Fibroblast of skin of scalp (primary cell): Measurements from ENCODE around the gene LAMA3.

Experiments used
- DNase-seq: peaks from one replicate; pipeline ENCODE4 v3.0.0-alpha.2; 2013

Gene LAMA3

DNA sequence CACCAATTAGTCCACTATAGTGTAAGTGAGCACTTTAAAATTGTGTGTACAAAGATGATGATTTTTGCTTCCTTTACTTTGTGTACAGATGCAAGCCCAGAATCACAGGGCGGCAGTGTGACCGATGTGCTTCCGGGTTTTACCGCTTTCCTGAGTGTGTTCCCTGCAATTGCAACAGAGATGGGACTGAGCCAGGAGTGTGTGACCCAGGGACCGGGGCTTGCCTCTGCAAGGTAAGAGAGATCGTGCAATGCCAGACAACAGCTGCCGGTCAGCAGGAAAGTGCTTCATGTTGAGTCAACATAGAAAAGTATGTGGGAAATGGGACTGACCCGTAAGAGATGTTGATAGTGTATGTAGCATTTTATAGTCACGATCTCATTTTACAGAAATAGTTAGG lies 168.5 kb downstream of the LAMA3 start:
- no peak for DNase-seq

DNA sequence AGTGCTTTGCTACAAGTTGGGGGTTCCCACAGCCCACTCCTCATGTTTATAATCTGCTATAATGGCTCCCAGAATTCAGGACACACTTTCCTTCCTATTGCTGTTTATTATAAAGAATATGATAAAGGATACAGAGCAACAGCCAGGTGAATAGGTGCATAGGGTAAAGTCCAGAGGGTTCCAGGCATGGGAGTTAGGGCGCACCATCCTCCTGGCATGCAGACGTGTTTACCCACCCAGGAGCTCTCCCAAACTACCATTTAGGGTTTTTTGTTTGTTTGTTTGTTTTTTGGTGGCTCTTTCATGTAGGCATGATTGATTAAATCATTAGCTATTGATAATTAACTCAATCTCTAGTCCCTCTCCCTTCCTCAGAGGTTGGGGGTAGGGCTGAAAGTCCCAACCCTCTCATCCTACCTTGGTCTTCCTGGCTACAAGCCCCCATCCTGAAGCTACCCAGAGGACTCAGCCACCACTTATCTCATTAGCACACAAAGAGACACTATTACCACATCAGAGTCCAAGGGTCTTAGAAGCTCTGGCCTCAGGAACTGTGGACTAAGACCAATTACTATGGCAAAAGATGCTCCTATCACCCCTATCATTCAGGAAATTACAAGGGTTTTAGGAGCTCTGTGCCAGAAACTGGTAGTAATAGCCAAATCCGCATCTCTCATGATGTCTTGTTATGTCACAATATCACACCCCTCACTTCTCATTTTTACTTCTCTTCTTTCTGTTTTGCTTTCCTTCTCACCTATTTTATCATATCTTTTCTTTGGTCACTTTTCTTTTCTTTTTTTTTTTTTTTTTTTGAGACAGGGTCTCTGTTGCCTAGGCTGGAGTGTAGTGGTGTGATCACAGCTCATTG lies 170.4 kb downstream of the LAMA3 start:
- no peak for DNase-seq

DNA sequence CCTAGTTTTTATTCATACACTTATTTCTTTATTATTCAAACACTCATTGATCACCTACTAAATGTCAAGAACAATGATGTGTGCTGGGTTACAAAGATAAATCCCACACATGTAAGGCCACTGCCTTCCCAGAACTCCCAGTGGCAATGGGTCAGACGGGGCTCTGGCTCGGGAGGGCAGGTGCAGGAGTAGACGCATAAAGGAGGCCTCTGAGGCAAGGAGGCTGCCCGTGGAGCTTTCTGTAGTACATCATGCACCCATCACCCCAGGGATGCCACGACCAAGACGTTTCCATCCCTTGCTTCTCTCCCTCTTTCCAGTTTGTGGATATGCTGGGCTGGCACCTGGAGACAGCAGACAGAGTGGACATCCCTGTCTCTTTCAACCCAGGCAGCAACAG lies 172.1 kb downstream of the LAMA3 start:
- DNase-seq = no peak

DNA sequence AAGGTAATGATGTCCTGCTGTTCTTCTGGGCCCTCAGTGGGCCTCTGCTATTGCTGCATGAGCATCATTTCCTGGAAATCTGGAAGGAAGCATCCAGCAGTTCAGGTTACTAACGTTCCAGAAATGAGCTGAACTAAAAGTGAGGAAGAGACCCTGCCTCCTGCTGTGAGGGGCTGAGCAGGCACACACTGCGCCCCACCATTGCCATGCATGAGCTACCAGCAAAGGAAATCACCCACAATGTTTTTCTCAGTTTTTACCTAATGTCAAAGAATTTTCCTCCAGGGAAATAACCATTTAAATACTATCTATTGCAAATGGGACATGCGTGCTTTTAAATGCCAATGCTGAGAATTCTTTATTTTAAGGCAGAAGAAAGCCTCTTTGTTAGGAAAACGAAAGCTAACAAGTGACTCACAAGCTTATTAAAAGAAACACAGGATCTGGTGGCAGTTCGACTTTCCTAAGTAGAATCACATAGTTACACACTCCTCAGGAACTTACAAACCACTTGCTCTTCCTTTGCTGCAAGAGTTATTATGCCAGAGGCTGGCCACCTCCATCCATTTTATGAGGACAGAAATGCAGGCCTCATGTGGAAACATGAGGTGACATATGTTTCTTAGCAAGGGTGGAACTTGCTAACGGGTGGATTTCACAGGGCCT lies 172.7 kb downstream of the LAMA3 start:
- peak; percentile 79 for DNase-seq

DNA sequence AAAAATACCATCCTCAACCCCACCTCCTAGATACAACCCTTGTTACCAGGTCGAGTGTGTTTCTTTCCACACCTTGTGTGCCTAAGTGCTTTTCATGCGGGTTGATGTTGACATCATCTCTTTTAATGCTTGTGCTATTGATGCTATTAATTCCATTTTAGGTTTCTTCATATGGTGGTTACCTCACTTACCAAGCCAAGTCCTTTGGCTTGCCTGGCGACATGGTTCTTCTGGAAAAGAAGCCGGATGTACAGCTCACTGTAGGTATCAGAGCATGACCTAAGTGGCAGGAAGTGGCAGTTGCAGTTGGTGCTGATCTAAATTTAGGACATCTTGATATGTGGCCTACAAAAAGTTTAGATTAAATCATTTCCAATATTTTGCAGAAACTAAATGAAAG lies 175.4 kb downstream of the LAMA3 start:
- no peak for DNase-seq

DNA sequence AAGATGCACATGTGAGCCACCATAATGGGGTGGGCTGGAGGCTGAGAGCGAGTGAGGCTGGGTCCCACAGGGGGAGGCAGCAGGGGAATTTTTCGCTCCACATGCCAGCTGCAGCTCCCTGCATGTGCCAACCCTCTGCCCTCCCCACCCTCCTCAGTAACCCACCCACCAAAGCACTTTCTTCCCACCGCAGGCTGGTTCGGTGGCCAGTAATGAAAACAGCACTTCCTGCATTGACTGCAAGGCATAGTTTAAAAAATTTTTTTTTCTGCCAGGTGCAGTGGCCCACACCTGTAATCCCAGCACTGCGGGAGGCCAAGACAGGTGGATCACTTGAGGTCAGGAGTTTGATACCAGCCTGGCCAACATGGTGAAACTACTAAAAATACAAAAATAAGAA lies 177.8 kb downstream of the LAMA3 start:
- no peak for DNase-seq

DNA sequence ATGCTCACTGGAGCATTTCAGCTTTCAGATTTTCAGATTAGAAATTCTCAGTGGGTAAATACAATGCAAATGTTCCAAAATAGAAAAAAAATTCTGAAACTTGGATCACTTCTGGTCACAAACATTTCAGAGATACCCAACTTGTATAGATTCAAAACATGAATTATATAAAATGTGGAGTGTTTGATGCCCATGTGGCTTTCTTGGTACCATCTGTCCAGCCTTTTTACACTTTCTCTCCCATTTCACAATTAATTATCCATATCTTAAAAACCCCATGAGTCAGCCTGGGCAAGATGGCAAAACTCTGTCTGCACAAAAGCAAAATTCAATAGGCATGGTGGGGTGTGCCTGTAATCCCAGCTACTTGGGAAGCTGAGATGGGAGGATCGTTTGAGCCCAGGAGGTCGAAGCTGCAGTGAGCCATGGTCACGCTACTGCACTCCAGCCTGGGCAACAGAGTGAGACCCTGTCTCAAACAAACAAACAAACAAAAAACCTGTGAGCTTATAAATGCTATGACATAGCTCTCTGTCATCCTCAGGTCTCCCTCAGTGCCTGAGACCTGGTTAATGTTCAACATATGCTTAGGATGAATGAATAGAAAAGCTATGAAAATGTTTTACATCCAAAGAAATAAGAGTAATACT lies 179.0 kb downstream of the LAMA3 start:
- DNase-seq = no peak

DNA sequence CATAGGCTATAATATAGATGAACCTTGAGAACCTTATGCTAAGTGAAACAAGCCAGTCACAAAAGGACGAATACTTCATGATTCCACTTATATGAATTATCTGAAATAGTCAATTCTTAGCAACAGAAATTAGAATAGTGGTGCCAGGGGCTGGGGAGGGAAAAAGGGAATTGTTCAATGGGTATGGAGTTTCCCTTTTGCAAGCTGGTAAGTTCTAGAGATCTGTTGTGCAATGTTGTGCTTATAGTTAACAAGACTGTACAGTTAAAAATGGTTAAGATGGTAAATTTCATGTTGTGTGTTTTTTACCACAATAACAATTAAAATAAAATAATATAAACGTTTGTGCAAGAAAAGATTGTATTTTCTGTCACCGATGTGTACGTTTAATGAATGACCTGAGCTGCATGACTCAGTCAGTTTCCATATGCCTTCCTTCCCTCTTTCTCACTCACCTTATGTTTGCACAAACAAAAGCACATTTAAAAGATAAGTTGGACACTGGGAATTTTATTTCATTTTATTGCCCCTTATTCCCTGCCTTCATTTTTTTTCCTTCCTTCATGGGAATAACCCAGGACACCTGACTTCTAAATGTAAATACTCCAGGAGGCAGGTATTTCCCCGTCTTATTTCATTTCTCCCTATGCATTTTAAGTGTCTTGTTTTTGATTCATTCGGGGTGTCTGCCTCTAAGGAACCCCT lies 181.6 kb downstream of the LAMA3 start:
- no peak for DNase-seq

DNA sequence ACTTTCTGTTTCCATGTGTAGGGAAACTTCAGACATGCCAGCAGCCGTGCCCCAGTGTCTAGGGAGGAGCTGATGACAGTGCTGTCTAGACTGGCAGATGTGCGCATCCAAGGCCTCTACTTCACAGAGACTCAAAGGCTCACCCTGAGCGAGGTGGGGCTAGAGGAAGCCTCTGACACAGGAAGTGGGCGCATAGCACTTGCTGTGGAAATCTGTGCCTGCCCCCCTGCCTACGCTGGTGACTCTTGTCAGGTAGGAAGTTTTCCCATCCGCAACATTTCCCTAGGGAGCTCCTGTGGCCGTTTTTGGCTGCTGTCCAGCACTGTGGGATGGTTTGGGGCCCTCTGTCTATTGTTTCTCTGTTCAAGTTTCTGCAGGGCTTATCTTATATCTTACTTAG lies 182.2 kb downstream of the LAMA3 start:
- peak; percentile 18 for DNase-seq

DNA sequence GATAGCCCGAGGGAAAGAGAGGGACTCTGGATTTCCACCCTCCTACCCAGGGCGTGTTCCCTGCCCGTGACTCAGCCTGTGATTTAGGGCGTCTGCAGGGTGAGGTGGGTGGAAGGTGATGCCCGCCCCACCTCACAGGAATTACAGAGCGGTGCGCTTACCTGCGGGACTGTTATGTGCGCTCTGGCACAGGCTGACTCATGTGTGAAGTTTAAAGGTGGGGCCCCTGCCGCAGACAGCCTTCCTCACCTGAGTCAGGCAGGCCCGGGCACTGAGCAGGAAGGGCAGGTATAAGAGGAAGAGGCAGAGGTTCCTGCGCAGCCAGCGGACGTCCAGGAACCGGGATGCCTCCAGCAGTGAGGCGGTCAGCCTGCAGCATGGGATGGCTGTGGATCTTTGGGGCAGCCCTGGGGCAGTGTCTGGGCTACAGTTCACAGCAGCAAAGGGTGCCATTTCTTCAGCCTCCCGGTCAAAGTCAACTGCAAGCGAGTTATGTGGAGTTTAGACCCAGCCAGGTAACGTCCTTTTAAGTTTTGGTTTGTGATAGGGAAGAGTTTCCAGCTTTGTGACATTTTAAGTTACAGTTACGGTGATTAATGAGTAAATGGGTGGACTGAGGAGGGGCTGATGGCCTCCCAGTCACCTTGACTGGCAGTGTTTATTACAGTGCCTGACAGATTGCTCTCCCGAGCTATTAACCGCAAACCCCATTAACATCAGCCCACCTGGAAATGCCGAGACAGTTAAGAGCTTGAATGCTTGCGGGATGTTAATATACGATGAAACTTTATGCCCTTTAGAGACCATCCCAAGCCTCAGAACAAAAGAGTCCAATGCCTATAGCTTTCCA lies 183.7 kb downstream of the LAMA3 start:
- DNase-seq = no peak

DNA sequence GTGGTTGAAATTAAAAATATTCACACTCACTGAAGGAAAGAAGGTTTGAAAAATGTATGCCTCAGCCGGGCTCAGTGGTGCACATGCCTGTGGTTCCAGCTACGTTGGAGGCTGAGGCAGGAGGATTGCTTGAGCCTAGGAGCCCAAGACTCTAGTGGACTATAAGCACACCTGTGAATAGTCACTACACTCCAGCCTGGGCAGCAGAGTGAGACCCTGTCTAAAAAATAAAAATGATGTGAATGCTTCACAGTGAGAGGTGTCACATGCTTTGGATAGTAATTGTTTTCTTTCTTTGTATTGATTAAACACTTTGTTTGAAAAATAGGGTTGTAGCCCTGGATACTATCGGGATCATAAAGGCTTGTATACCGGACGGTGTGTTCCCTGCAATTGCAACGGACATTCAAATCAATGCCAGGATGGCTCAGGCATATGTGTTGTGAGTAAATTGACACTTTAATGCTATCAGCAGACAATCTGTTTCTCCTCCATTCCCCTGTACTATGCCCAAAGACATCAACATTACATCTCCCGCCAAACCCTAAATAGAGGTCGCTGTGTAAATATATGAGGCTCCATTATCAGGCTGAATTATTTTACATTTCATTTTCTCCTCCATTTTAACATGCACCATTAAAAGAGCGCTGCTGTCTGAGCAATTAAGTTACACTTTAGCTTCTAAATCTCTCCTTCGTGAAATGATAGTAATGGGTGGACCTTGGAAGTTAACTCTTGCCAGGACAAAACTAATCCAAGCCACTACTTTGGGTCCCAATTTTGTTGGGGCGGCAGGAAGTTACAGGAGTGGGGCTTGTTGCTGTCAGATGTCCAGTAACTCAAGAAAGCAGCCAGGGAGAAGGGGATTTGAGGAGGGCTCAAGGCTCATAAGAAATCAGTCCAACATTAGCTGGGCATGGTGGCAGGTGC lies 187.0 kb downstream of the LAMA3 start:
- DNase-seq = no peak

DNA sequence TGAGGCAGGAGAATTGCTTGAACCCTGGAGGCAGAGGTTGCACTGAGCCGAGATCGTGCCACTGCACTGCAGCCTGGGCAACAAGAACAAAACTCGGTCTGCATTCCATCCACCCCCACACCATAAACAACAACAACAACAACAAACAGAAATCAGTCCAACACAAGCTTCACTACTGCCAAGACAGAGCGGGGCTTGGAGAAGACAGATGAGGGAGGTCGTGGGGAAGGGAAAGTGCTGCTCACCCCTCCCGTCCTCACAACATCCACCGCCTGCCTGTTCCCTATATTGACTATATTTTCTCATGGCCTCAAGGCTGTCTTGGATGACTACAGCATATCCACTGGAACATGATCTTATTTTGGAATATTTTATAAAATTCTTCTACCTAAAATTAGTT lies 187.7 kb downstream of the LAMA3 start:
- no peak for DNase-seq

DNA sequence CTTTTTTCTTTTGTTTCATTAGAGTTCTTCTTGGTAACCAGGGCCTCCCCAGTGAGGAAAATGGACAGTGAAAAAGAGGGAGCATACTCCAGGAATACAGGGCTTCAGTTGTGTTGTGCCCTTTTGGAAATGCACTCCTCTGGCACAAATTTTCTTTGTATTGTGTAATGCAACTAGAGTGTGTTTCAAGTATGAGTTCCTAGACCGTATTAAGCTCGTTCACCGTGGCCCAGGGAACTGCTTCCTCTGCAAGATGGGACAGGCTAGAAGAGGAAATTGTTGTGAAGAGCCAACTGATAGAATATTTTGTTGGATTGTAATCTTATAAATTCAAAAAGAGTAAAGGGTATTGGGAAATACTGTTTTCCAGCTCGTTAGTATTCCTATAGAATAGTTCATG lies 188.1 kb downstream of the LAMA3 start:
- no peak for DNase-seq

DNA sequence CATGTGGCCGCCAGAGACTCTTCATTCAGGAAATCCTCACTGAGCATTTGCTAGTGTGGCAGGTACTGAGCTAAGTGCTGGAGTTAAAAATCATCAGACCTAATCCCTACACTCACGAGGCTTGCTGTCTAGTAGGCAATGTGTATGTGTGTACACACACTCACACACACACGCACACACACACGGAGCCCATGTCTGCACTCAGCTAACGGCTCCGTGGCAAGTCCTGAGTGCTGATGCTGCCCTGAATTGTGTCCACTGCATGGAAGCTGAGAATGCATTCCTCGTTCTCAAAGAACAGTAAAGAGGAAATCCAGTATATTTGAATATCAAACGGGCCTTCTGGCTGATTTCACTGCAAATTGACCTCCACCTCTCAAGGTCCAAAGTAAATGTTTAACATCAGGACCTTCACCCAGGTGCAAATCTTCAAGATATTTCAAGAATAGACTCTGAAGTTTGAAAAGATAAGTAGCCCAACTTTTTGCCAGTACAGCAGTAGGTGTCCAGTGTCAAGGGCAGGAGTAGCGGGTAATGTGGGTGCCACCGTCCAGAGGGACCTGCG lies 189.2 kb downstream of the LAMA3 start:
- DNase-seq = no peak

DNA sequence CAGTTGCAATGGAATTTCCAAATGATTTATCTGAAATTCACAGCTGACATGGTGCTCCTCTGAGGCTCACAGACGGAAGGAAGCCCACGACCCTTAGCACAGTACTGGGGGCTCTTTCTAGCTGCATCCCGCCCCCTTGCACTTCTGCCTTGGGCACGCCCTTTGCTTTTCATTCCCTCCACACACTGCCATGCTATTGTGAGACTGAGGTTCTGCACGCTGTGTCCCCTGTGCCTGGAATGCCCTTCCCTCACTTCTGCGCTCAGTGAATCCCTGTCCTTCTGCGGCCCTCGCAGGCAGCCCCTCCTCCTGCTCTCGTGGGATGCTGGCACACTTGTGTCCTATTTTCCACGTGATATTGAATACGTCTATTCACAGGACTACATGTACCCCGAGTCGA lies 189.9 kb downstream of the LAMA3 start:
- no peak for DNase-seq

DNA sequence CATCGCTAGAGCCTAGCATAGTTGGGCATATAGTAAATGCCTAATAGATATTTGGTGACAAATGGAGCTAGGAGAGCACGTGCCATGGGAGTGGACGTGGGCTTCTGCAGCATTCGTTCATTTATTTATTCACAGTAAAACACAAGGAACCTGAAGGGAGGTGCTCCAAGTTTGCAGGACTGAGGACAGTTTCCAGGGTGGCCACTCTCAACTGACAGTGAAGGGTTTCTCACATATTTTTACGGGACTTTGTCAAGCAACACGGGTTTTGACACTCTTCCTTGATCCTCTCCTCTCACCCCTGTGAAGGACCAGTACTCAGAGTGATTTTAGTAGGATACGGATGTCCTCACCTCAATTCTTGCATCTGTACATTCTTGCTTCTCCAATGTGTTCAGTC lies 190.3 kb downstream of the LAMA3 start:
- DNase-seq = no peak

DNA sequence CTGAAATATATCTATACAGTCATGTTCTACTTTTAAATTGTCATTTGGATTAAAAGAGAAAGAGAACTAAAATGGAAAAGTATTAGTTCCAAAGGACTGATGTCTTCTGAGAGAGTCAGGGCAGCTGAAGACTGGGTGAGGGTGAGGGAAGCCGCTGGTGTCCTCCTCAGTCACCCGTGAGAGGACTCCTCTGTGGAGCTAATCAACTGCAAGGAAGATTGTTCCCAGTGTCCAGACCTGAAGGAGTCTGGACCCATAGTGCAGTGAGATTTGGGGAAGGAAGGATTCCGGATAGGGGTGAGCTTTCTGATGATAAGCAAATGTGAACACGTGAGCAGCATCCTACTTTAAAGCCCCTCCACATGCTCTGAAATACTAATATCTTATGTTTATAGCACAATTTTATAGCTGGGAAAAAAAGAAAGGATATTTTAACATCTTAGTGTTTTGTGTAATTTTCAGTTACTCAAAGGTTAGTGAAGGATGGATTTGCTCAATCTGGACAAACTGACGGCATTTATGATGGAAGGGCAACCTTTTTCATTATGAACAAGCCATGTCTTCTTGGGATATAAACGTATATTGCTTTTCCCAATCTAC lies 190.8 kb downstream of the LAMA3 start:
- no peak for DNase-seq

DNA sequence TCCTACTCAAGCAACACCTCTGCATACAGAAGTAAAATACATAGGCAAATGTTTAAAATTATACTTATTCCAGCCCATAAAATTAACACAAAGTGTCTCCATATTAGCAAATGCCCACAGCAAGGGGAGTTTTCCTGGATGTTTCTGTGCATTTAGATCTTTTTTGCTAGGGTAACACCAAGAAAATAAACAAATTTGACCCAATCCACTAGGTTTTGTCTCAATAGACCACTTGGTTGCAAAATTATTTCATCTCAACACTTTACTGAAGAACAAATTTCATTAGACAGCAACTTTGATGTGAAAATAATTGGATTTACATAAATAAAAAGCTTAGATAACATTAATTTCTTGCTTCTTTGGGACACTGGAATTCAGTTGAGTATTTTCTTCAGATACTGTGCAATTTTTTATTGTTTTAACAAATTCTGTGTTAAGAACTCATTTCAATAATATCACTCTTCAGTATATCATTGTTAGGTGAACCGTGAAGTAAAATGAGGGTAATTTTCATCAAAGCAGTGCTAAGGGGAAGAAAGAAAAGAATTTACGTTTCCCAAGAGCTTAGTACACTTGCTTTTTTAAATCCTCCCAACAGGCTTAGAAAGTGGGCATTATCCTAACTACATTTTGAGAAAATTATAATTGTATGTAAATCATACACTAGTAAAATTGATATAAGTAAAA lies 191.8 kb downstream of the LAMA3 start:
- DNase-seq = no peak

DNA sequence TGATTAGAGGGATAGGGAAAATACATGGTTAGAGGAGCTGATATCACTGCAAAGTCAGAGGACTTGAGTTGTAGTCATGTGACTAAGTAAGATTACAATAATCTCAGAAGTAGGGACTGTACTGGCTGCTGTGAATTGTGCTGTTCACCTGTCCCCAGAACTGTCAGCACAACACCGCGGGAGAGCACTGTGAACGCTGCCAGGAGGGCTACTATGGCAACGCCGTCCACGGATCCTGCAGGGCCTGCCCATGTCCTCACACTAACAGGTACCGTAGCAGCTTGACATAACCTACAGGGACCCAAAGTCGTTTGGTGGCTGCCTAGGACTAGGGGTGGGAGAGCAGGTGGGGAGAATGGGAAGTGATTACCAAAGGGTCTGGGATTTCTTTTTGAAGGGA lies 192.5 kb downstream of the LAMA3 start:
- no peak for DNase-seq
